Erythroblast (primary cell): Measurements from ENCODE around the gene PRDM1.
A peak's percentile ranks its signal among the peaks of the same experiment; 100 is the strongest.

ENCODE experiments used
- DNase-seq, 2 experiments: peaks; one replicate each; lab custom pipeline; 2025; lab: John Stamatoyannopoulos, UW
- GATA1 ChIP-seq: IDR thresholded peaks from 2 replicates; pipeline ENCODE4 v1.6.1; 2011; ENCODE audit warnings: low read depth, mild to moderate bottlenecking, control low read depth, low read length, moderate library complexity
- POLR2A ChIP-seq: IDR thresholded peaks from 2 replicates; pipeline ENCODE4 v1.6.1; 2011; ENCODE audit warnings: mild to moderate bottlenecking, low read length

PRDM1 gene

DNA sequence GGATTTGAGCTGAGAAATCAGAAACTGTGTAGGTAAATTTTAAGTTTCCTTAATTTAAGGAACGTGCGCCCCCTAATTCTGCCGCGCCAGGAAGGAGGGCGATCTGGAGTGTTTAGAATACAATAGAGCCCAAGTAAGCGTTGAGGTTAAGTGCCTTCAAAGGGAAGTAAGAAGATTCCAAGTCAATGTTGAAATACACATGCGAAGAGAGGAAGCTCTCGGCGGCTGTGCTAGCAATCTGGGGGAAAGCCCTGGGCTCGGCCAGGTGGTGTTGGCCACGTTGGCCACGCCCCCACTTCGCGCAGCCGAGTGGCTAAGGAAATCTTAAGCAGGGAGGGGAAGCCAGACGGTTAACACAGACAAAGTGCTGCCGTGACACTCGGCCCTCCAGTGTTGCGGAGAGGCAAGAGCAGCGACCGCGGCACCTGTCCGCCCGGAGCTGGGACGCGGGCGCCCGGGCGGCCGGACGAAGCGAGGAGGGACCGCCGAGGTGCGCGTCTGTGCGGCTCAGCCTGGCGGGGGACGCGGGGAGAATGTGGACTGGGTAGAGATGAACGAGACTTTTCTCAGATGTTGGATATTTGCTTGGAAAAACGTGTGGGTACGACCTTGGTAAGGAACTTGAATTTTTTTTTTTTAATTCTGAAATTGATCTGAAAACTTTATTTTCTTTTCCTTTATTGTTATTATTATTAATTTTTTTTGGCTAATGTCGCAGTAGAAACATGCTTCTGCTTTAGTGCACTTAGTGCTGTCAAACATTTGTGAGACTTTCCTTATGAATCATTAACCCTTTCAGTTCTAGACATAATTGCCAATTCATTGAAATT lies at the start of gene PRDM1:
Gene PRDM1 (plus strand): TSS at position 353 of the 830 bp plus-strand sequence. CDS start 218 bp downstream, at position 571.
- TF ChIP-seq GATA1 = no peak
- TF ChIP-seq POLR2A = no peak
- DNase-seq = peak; percentile 70 to 80

DNA sequence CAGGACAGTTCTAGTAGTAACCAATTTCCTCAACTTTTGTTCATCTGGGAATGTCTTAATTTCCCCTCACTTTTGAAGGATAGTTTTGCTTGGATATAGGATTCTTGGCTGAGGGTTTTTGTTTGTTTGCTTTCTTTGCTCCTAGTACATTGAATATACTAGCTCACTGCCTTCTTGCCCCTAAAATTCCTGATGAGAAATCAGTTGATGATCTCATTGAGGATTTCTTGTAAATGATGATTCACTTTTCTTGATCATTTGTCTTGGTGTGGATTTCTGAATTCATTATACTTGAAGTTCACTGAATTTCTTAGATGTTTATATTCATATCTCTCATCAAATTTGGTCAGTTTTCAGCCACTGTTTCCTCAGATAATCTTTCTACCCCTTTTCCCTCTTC lies 49.1 kb upstream of the PRDM1 start:
- TF ChIP-seq POLR2A = no peak
- TF ChIP-seq GATA1 = no peak
- DNase-seq = no peak

DNA sequence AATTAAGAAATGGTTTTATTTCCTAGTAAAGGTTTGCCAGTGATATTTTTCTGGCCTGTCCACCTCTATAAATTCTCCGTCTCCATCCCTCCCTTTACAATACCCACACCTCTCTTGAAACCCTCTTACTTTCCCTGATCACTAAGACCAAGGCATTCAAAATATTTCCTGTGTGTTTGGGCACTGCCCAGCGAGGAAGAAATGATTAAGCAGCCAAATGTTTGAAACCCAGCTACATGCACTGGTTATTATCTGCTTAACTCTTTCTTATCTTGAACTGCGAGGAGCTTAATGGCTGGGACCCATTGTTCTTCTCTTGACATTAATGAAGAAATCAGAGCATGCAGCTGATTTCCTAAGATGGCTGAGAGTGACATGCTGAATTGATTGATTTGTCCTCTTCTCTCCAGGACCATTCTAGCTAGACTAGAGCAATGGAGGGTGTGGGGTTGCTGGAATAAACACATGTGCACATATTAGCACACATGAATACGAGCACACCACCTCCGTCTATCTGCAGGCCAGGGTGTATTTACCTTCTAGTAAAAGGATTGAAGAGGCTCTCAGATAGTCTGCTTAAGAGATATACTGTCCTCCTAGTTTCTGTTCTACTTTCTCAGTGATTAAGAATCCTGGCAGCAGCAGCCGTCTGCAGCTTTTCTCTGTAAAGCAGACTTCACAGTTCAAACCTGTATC lies 46.1 kb upstream of the PRDM1 start:
- no peak for DNase-seq
- no peak for TF ChIP-seq GATA1
- no peak for TF ChIP-seq POLR2A

DNA sequence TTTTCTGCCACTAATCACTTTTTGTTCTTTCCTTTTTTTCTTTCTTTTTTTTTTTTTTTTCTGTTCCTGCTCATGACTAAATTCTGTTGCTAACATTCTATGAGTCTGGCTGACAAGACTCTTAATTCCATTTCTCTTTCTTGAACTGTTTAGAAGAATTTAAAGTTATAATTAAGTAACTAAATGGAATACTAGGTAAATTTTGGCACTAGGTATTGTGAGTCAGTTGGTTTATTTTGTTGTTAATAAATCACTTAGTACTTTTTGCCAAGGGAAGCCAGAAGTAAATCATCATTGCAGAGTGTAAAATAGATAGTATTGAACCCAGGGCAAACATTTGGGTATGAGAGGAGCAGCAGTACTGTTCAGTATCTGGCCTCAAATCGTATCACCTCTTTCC lies 42.0 kb upstream of the PRDM1 start:
- DNase-seq = no peak
- TF ChIP-seq POLR2A (no peak), GATA1 (no peak)

DNA sequence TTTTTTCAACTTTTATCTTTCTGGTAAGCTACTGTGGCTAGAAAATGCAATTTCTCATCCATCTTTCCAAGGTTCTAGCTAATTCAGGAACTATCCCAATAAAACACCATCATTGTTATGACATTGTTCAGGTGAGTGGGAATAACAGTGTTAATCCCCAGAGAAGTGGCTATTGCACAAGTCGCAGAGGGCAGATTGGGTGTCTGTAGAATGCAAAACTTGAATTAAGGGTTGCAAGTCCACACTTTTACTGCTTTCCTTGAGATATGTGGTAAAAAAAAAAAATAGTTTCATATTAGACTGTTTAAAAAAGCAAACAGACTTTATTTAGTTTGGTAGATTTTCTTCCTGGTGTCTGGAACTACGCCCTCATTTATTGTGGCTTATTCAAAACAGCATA lies 41.1 kb upstream of the PRDM1 start:
- no peak for TF ChIP-seq POLR2A
- TF ChIP-seq GATA1 = no peak
- no peak for DNase-seq

DNA sequence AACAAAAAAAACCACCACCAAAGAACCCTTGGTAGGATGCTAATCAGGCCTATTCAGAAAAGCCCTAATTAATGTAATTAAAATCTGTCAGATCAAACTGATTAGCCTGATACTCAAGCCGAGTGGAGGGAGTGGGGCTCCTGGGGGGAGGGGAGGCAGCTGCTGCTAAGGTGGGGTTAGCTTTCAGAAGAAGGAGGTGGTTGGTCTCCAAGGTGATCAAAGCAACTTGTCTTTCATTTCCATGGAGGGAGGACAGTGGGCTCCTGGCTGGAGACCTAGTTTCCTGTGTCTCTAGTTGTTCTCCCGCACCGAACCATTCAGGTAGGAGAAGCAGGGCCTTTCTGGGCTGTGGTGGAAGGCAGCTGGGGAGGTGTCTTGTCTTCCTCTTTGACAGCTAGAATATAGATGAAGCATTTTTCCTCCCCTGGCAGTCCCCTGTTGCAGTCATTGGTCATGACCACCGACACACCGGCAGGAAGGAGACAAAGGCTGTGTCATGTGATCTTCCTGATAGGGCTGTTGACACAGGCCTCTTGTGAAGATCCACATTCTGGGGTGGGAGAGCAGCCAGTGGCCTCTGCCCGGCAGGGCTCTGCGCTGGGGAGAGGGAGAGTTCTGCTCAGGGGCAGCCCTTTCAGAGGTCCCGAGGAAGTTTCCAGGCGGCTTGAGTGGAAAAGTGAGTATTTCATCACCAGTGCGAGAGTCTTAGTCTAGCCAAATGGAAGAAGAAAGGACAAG lies 39.9 kb upstream of the PRDM1 start:
- no peak for TF ChIP-seq POLR2A
- no peak for TF ChIP-seq GATA1
- DNase-seq = no peak

DNA sequence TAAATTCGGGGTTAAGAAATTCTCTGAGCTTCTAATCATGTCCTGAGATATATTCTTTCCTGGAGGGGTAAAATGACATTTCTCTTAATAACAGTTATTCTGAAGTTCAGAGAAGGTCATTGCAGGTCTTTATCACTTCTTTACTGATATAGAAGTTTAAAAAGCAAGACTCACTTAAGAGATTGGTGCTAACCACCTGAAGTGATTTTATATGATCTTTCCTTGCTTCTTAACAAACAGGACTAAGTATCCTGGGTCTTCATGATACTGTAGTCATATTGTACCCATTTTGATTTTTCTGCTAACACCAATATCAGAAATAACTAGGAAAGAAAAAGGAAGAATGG lies 39.3 kb upstream of the PRDM1 start:
- DNase-seq = no peak
- TF ChIP-seq GATA1 (no peak), POLR2A (no peak)

DNA sequence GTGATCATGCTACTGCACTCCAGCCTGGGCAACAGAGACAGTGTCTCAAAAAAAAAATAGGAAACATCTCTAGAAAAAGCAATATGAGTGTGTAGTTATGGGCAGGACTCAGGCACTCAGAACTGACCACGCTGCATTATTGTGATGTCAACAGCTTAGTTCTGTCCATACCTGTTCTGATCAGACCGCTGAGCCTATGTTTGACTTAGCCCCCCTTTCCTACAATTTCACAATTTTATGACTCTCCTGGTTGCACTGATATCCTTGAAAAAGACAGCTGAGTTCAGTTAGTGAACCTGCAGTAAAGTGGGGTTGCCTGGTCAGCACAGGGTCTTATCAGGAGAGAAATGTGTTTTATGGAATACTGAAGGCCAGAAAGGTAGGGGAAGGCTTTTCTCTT lies 37.8 kb upstream of the PRDM1 start:
- no peak for DNase-seq
- TF ChIP-seq POLR2A (no peak), GATA1 (no peak)

DNA sequence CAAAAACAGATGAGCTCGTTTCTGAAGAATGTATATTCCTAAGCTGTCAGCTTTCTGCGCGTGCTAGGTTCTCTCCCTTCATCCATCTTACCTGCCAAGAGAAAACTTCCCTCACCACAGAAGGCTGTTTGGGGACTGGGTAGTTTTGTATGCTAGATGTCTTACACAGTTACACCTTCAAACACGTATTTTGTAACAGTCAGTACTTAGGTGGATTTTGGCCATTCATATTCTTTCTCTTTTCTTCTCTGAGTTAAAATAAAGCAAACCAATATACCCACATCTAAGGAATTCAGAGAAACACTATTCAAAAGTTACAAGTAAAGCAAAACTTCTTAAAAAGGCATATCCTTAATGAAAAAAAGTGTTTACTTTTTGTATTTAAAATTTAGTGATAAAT lies 35.6 kb upstream of the PRDM1 start:
- DNase-seq = no peak
- TF ChIP-seq GATA1 = no peak
- no peak for TF ChIP-seq POLR2A

DNA sequence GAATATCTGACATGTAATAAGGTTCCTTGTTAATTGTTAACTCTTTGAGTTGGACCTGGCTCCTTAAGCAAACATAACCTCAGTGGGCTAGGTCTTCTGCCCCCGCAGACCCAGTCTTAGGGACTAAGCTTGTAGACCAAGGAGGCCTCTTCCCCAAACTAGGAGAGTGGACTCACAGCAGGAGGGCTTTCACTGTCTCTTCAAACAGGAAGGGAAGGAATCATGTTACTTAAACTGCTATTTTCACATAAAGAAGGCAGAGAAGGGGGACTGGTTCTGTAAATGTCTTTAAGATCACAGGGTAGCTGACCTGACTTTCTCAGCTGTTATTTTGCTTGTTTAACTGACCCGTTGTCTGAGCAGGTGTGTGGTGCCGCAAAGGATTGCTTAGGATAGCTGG lies 34.9 kb upstream of the PRDM1 start:
- no peak for DNase-seq
- TF ChIP-seq POLR2A (no peak), GATA1 (no peak)

DNA sequence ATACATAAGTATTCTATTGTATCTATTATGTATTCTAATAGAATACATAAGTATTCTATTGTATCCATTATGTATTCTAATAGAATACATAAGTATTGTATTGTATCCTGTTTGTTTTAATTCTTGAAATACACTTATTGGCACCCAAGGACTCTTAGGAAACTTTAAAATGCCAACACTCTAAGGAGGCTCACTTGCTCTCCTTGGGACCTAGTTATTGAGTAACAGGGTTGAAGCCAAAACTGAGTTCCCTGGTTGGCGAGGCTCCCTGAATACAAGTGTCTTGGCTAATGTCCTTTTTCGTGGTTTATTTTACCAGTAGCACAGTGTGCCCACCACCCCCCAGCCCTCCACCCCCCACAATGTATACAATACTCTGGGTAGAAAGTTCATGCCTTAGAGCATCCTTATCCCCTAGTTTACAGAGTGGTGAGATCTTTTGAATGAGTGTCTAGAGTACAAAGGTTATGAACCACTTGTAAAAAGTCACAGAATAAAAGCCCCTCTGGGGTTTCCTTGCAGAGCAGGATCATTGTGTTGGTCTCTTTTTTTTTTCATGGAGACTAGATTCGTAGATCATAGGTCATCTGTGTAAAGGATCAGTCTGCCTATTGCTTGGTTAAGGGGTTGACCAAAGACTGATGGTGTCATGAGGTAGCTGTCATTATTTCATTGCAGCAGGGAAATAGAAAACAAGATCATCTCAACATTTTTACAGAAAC lies 32.5 kb upstream of the PRDM1 start:
- TF ChIP-seq GATA1 (no peak), POLR2A (no peak)
- DNase-seq = no peak

DNA sequence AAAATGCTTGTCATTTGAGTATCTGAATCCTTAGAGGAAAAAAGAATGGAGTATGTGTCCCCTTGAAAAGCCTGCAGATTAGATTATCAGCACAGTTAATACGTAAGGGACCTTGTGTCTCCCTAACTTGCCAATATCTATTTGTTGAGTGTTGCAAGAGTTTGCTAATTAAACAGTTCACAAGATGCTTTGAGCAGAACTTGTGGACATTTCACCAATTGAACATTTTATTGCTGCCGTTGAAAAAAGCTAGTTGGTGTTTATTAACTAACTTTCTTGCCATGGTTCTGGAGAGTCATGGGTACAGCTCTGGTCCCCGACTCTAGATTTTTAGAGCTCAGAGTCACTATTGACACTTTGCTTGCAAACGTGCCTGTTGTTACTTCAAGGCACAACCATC lies 30.6 kb upstream of the PRDM1 start:
- TF ChIP-seq POLR2A (no peak), GATA1 (no peak)
- DNase-seq = no peak

DNA sequence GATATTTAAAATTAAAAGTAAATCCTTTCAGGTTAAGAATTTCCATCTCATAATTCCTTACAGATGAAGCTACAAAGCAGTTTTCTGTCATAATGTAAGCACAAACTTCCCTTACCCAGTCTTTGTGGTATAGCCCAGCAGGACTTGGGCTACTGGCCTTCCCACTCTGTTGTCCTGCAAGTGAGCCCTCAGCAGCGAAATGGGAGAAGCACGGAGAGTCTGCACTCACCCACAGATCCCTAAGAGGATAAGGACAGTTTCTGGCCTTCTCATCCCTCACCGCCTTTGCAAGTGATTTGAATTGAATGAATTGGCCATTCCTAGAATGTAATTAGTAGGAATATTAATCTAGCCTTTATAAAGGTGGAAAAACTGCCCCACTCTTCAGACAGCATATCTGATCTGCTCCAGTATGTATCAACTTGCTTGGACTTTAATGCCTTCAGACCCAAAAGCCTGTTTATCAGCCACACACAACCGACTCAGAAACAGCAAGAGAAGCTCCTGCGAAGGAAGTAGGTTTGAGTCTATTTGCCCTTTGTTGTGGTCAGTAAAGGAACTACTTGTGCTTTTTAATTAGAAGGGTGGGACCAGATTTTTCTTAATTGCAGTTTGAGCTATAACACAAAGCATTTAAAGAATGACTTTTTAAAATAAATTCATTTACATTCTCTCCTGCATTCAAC lies 29.9 kb upstream of the PRDM1 start:
- no peak for DNase-seq
- TF ChIP-seq POLR2A = no peak
- no peak for TF ChIP-seq GATA1
